ENCODE data around the gene RIPOR3.

DNA sequence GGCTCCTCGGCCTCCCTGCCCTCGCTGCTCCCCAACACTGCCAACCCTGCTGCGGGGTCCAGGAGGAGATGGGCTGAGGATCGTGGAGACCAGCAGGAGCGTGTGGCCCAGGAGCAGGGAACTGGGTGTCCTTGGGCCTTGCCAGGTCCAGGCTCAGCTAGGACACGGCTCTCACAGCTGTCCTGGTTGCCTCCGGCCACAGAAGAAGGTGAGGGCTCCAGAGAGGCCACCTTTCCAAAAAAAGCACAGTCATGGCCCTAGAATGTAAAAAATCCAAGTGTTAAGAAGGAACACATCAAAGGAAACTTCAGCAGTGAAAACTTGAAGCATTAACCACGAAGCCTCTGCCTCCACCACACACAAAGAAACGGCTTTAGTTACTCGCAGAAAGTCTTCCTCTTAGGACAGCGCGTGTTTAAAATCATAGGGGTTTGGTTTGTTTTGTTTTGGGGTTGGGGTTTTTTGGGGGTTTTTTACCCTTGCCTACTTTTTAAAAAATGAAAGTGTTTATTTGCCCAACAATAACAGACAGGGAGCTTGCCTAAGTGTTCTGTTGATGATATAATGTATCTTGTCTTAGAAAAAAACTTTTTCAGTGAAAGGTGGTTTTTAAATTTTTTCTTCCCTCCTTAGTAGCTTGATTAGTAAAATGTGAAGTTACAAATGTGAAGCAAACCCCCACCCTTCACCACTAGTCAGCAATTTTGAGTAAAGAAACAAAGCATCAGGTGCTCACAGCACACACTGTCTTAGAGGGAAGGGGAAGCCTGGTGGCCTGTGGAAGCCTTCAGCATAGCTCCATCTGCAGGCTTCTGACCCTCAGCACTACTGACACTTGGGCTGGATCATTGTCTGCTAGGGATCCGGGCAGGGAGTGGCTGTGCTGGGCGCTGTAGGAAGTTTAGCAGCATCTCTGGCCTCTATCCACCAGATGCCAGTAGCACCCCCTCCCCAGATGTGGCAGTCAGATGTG is 121.2 kb downstream of the RIPOR3 start:
- no peak for TF ChIP-seq CTCF (IDR thresholded peaks at IDR 0.05; ENCODE audit: insufficient read depth, low read length, poor library complexity, severe bottlenecking)
- no peak for TF ChIP-seq EZH2phosphoT487 (conservative IDR thresholded peaks at IDR 0.05; ENCODE audit: low read length)
